Measurements from ENCODE around the gene ZBTB24. TPM values are rescaled to one million over a fixed set of nuclear protein-coding genes. Genes with fewer than 3 reads are reported as not detected.

ZBTB24 gene
- total and polyA plus RNA-seq, 2 experiments from 2014 or later: 3.8 to 6.9 TPM

GRCh38 chr6:109485266-109485935 lies 2.4 kb upstream of the ZBTB24 start:
- TF ChIP-seq EZH2phosphoT487 (IDR thresholded peaks at IDR 0.05; ENCODE audit: low read depth, severe bottlenecking, unreplicated experiment) (no peak), EZH2 (IDR thresholded peaks at IDR 0.05; ENCODE audit: borderline replicate concordance) (no peak)
- TF ChIP-seq, protein P1, sequence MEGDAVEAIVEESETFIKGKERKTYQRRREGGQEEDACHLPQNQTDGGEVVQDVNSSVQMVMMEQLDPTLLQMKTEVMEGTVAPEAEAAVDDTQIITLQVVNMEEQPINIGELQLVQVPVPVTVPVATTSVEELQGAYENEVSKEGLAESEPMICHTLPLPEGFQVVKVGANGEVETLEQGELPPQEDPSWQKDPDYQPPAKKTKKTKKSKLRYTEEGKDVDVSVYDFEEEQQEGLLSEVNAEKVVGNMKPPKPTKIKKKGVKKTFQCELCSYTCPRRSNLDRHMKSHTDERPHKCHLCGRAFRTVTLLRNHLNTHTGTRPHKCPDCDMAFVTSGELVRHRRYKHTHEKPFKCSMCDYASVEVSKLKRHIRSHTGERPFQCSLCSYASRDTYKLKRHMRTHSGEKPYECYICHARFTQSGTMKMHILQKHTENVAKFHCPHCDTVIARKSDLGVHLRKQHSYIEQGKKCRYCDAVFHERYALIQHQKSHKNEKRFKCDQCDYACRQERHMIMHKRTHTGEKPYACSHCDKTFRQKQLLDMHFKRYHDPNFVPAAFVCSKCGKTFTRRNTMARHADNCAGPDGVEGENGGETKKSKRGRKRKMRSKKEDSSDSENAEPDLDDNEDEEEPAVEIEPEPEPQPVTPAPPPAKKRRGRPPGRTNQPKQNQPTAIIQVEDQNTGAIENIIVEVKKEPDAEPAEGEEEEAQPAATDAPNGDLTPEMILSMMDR (IDR thresholded peaks at IDR 0.05; ENCODE audit: poor library complexity): no peak
- no peaks in the 10 kb centered on the region for H3K36me3 ChIP-seq (replicated peaks; ENCODE audit: insufficient read depth, low read depth)
- no peaks in the 10 kb centered on the region for H3K9me2 ChIP-seq (replicated peaks; ENCODE audit: insufficient read depth)

GRCh38 chr6:109484122-109484521 lies 1.1 kb upstream of the ZBTB24 start:
- H3K27ac ChIP-seq: no peak overlapping the region
- peaks cover 30% of the 10 kb centered on the region for H3K79me2 ChIP-seq
- H3K9me3 ChIP-seq (ENCODE audit: low read depth): no peaks in the 10 kb centered on the region
- H3K36me3 ChIP-seq (replicated peaks; ENCODE audit: insufficient read depth, low read depth): no peaks in the 10 kb centered on the region
- H3K4me1 ChIP-seq (ENCODE audit: insufficient read depth): peaks cover 24% of the 10 kb centered on the region
- TF ChIP-seq, protein P1 (IDR thresholded peaks at IDR 0.05; ENCODE audit: poor library complexity): no peak
- TF ChIP-seq EZH2 (IDR thresholded peaks at IDR 0.05; ENCODE audit: borderline replicate concordance) (no peak), EZH2phosphoT487 (IDR thresholded peaks at IDR 0.05; ENCODE audit: low read depth, severe bottlenecking, unreplicated experiment) (no peak)
- H4K20me1 ChIP-seq (ENCODE audit: insufficient read depth, poor library complexity, severe bottlenecking): no peaks in the 10 kb centered on the region
- DNase-seq (ENCODE audit: low spot score): no peak
- 77% methylated on average over 3 of the region's 3 CpGs for WGBS (ENCODE audit: low lambda C conversion rate, missing lambda C conversion rate)
- H3K4me3 ChIP-seq: no peak overlapping the region
- H3K9me2 ChIP-seq (replicated peaks; ENCODE audit: insufficient read depth): no peaks in the 10 kb centered on the region
- peak overlapping the region; percentile 81 for H3K4me2 ChIP-seq
- H2AFZ ChIP-seq: no peak overlapping the region
- H3K27me3 ChIP-seq: no peaks in the 10 kb centered on the region

More at GRCh38 chr6:109485266-109485935, 2.4 kb upstream of the ZBTB24 start:
- peaks cover 16% of the 10 kb centered on the region for H3K4me1 ChIP-seq (ENCODE audit: insufficient read depth)
- H3K9me3 ChIP-seq (ENCODE audit: low read depth): no peaks in the 10 kb centered on the region
- H3K27me3 ChIP-seq: no peaks in the 10 kb centered on the region
- DNase-seq (ENCODE audit: low spot score): no peak
- H3K27ac ChIP-seq: no peak overlapping the region
- no peak overlapping the region for H2AFZ ChIP-seq
- peaks cover 18% of the 10 kb centered on the region for H3K79me2 ChIP-seq
- no peak overlapping the region for H3K4me2 ChIP-seq
- no peak overlapping the region for H3K4me3 ChIP-seq
- 90% methylated on average over 3 of the region's 3 CpGs for WGBS (ENCODE audit: low lambda C conversion rate, missing lambda C conversion rate)
- H4K20me1 ChIP-seq (ENCODE audit: insufficient read depth, poor library complexity, severe bottlenecking): no peaks in the 10 kb centered on the region

DNA sequence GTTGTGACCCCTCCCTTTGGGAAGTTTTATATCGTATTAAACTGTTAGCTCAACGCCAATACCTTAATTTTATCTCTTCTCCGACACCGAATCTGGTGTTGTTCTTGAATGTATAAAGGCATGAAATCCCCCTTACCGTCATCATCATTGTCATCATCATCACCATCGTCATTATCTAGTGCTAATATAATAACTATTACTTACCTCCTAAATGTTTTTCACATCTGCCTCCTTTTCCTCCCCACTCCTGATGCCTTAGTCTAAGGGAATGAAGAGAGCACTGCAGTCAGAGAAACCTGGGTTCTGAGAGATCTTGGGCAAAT lies 677 bp upstream of the ZBTB24 start:
- peak overlapping the region; percentile 75 for H2AFZ ChIP-seq
- TF ChIP-seq EZH2phosphoT487 (IDR thresholded peaks at IDR 0.05; ENCODE audit: low read depth, severe bottlenecking, unreplicated experiment) (no peak), EZH2 (IDR thresholded peaks at IDR 0.05; ENCODE audit: borderline replicate concordance) (no peak)
- TF ChIP-seq, protein P1 (IDR thresholded peaks at IDR 0.05; ENCODE audit: poor library complexity): no peak
- H3K27ac ChIP-seq: no peak overlapping the region
- no peaks in the 10 kb centered on the region for H3K27me3 ChIP-seq
- H3K79me2 ChIP-seq: peaks cover 33% of the 10 kb centered on the region
- 6% methylated on average over 6 of the region's 6 CpGs for WGBS (ENCODE audit: low lambda C conversion rate, missing lambda C conversion rate)
- no peaks in the 10 kb centered on the region for H4K20me1 ChIP-seq (ENCODE audit: insufficient read depth, poor library complexity, severe bottlenecking)
- H3K4me3 ChIP-seq: peak overlapping the region; percentile 42
- H3K9me3 ChIP-seq (ENCODE audit: low read depth): no peaks in the 10 kb centered on the region
- peaks cover 28% of the 10 kb centered on the region for H3K4me1 ChIP-seq (ENCODE audit: insufficient read depth)
- DNase-seq (ENCODE audit: low spot score): no peak
- no peaks in the 10 kb centered on the region for H3K9me2 ChIP-seq (replicated peaks; ENCODE audit: insufficient read depth)
- H3K4me2 ChIP-seq: peak overlapping the region; percentile 81
- no peaks in the 10 kb centered on the region for H3K36me3 ChIP-seq (replicated peaks; ENCODE audit: insufficient read depth, low read depth)

Data from hepatocyte (in vitro differentiated cells).